ENCODE measurements around the gene STRN4.
"Not testable (repeated sequence)": the region's sequence is repeated elsewhere in the genome, so short reads cannot be mapped to it uniquely, and the experiment has no call there.

Gene STRN4, protein sequence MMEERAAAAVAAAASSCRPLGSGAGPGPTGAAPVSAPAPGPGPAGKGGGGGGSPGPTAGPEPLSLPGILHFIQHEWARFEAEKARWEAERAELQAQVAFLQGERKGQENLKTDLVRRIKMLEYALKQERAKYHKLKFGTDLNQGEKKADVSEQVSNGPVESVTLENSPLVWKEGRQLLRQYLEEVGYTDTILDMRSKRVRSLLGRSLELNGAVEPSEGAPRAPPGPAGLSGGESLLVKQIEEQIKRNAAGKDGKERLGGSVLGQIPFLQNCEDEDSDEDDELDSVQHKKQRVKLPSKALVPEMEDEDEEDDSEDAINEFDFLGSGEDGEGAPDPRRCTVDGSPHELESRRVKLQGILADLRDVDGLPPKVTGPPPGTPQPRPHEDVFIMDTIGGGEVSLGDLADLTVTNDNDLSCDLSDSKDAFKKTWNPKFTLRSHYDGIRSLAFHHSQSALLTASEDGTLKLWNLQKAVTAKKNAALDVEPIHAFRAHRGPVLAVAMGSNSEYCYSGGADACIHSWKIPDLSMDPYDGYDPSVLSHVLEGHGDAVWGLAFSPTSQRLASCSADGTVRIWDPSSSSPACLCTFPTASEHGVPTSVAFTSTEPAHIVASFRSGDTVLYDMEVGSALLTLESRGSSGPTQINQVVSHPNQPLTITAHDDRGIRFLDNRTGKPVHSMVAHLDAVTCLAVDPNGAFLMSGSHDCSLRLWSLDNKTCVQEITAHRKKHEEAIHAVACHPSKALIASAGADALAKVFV

GRCh38 chr19:46746281-46747057 lies at the start of gene STRN4:
Gene STRN4, minus strand, starts transcription at chr19:46746450. Its CDS starts 20 bp downstream, at chr19:46746430.
- DNase-seq (ENCODE audit: low read depth in 2 of 3, low spot score in 1 of 3), result peak in 1 of 3 donors; percentile 49

DNA sequence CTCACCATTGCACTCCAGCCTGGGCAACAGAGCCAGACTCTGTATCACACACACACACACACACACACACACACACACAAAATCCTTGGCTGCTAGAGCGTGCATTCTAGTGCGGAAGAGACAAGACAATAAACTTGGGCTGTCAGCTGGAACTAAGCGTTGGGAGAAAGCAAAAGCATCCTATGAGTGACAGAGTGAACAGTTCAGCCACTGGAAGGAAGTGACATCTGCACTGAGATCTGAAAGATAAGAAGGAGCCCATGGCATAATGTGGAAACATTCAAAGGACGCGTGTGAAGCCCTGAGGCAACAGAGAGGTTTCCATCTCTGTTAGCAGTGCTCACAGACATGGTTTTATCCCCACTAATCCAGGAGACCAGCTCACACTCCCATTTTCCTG lies 45.7 kb upstream of the STRN4 start:
- no peak for DNase-seq (ENCODE audit: low read depth in 2 of 3, low spot score in 1 of 3)

GRCh38 chr19:46789371-46789770 lies 43.1 kb upstream of the STRN4 start:
- DNase-seq (ENCODE audit: low read depth in 2 of 3, low spot score in 1 of 3), result no peak

DNA sequence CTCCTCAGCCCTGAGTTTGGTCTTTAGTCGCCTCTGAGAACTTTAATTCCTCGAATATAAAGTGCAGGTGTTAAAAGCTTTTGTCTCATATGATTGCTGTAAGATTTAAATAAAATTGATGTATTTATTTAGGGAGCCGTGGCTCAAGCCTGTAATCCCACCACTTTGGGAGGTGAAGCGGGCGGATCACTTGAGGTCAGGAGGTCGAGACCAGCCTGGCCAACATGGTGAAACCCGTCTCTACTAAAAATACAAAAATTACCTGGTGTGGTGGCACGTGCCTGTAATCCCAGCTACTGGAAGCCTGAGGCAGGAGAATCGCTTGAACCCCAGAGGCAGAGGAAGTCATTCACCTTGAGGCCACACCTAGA lies 42.7 kb upstream of the STRN4 start:
- DNase-seq (ENCODE audit: low read depth in 2 of 3, low spot score in 1 of 3), result no peak

GRCh38 chr19:46788262-46788967 lies 42.2 kb upstream of the STRN4 start, which contains the start of gene SLC1A5:
Gene SLC1A5, minus strand, starts transcription at chr19:46788594. Its CDS starts 629 bp downstream, at chr19:46787965.
- peak; percentile 99 for DNase-seq (ENCODE audit: low read depth in 2 of 3, low spot score in 1 of 3)

GRCh38 chr19:46787331-46788261 lies 41.3 kb upstream of the STRN4 start:
- peak in 2 of 3 donors; percentile 12 to 35 for DNase-seq (ENCODE audit: low read depth in 2 of 3, low spot score in 1 of 3)

- DNase-seq (ENCODE audit: low read depth in 2 of 3, low spot score in 1 of 3), result no peak
Measured at GRCh38 chr19:46787040-46787330, 40.7 kb upstream of the STRN4 start.

DNA sequence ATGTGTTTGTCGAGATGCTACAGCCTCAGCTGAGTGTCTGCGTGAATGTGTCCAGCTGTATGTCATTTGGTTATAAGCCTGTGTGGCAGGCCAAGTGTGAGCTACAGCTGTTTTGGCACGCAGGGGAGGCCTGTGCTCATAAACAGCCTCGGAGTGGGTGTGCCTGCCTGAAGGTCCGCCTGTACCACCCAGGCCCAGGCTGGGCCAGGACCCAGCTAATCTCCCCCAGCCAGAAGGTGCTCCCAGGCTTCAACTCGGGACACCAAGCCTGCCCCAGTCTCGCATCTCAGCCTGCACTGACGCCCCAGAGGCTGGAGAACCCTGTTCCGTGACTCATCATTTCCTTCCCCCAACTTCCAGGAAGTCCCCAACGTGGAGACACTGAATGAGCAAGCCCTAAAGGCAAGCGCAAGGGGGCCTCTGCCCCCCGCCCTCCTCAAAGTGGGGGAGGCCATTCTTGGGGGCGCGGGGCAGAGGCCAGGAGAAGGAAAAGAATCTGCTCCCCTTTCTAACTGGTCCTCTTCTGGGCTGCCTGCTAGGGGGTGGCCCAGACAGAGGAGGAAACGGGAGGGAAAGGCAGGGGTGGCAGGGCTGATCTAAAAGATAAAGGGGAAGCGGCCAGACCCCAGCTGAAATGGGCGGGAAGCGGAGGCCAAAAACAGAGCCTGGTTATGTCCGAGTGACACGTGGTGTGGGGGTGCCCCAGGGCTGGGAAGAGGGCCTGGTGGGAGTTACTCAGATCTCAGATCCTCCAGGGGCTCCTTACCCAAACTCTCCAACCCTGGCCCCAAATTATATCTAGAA lies 40.2 kb upstream of the STRN4 start:
- peak; percentile 76 to 82 (median 81) for DNase-seq (ENCODE audit: low read depth in 2 of 3, low spot score in 1 of 3)

GRCh38 chr19:46785980-46786235 lies 39.7 kb upstream of the STRN4 start:
- no peak for DNase-seq (ENCODE audit: low read depth in 2 of 3, low spot score in 1 of 3)

- DNase-seq (ENCODE audit: low read depth in 2 of 3, low spot score in 1 of 3), result no peak
Measured at GRCh38 chr19:46785054-46785979, 39.1 kb upstream of the STRN4 start.

DNA sequence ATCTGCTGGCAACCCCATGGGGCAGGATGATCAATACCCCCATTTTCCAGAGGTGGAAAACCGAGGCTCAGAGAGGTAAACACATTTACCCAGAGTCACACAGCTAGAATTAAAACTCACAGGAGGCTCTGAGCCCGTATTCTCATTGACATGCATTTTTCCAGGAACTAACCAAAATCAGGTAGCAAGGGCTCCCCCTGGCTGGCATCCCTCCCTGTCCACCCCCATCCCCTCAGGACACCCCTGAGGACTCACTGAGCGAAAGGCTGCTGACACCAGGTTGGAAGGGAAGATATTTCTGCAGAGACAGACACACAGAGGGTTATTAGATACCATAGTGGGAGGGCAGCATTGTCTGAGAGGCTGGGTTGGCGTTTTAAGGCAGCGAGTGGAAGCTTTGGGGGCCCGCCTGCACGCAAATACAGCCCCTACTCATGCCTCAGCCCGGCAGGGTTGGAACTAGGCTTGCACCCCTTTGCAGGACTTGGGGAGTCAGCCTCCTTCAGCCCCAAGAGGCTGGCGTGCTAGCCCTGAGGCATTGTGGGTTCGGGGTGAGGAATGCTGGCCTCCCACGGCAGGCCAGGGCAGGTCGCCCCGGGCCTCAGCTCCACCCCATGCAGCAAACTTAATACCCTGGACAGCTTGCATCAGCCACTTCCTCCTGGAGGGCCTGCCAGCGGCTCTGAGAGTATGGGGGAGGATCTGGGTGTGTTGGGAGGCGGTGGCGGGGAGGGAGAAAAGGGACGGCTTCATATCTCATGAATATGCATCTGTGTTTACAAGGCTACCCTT lies 38.2 kb upstream of the STRN4 start:
- DNase-seq (ENCODE audit: low read depth in 2 of 3, low spot score in 1 of 3), result peak; percentile 47 to 69 (median 68)

- no peak for DNase-seq (ENCODE audit: low read depth in 2 of 3, low spot score in 1 of 3)
Measured at GRCh38 chr19:46783670-46784069, 37.4 kb upstream of the STRN4 start.

DNA sequence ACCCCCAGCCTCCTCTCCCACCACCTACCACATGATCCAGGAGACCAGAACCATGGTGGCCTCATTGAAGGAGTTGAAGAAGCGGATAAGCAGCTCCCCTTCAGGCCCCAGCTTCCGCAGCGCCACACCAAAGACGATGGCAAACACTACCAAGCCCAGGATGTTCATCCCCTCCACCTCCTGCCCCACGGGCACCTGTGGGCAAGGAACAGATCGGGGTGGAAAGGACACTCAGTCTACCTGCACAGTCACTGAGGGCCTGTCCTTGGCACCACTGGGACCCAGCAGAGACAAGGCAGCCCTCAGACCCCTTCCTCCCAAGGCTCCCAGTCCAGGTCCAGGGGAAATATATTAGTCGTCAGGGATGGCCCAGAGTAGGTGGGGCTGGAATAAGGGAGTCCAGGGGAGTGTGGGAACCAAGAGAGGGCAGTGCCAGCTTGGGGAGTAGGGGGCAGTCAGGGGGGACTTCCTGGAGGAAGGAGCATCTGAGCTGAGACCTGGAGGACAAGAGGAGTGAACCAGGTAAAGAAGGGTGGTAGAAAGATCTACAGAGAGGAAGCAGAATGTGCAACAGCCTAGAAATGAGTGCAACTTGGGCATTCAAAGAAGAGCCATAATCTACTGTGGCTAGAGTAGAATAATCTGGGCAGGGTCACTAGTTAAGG lies 36.2 kb upstream of the STRN4 start:
- no peak for DNase-seq (ENCODE audit: low read depth in 2 of 3, low spot score in 1 of 3)

DNA sequence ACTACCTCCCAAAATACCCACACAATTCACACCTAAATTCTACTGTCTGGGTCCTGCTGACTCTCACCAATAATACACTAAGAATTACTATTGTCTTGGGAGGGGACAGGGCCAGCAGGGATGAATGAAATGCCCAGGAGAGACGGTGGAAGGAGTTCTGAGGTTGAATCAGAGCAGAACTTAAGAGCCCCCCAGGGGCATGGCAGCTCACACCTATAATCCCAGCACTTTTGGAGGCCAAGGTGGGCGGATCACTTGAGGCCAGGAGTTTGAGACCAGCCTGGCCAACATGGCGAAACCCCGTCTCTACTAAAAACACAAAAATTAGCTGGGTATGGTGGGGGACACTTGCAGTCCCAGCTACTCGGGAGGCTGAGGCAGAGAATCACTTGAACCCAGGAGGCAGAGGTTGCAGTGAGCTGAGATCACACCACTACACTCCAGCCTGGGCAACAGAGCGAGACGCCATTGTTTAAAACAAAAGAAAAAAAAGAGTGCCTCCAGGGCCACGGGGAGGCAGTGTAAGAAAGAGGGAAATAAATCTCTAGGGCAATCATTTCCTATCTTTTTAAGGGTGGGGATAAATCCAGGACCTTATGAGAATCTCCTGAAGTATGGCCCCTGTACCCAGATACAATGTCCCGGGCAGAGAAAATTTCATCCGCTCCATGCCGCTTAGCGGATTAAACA lies 31.9 kb upstream of the STRN4 start:
- not testable (repeated sequence) for DNase-seq (ENCODE audit: low read depth in 2 of 3, low spot score in 1 of 3)

- DNase-seq (ENCODE audit: low read depth in 2 of 3, low spot score in 1 of 3), result no peak
Measured at GRCh38 chr19:46776927-46777911, 31.0 kb upstream of the STRN4 start.
